Mesenteric fat pad (tissue), 1 donor: ENCODE results near the gene RMI2. TPM values are rescaled to one million over a fixed set of nuclear protein-coding genes. Genes with fewer than 3 reads are reported as not detected.

Experiments
- DNase-seq: peaks from one replicate; pipeline ENCODE4 v3.0.0-alpha.2; 2020; ENCODE audit warnings: low spot score
- total RNA-seq: library from RNA; stranded (reverse); fragmentation: NEBNext Ultra II Directional; extraction: Animal tissue kit (Norgen Biotek cat#: 25700); gene quantifications from one replicate; pipeline ENCODE4 v1.2.1, GENCODE V29; 2021
- donor health status: DM: yes; HTN: yes; CAD: no.

RMI2 gene
- total RNA-seq, 1 donor from 2014 or later = 0.45 TPM

DNA sequence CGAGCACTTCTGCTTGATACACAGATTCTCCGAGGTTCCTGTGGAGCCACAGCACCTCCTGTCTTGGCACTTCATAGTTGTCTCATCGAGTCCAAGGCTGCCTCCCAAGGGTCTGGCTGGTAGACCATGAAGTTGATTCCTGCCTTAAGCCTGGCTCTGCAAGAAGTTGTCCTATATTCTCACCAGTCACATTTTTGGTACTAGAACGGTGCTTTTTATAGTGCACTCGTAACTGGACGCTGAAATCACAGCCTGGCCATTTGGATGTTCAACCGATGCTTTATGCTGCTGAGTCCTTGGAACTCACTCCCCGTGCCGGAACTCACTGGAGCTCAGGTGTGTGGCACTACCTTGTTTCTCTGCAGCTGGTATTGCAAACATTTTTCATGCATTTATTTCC lies 35.6 kb downstream of the RMI2 start:
- no peak for DNase-seq

DNA sequence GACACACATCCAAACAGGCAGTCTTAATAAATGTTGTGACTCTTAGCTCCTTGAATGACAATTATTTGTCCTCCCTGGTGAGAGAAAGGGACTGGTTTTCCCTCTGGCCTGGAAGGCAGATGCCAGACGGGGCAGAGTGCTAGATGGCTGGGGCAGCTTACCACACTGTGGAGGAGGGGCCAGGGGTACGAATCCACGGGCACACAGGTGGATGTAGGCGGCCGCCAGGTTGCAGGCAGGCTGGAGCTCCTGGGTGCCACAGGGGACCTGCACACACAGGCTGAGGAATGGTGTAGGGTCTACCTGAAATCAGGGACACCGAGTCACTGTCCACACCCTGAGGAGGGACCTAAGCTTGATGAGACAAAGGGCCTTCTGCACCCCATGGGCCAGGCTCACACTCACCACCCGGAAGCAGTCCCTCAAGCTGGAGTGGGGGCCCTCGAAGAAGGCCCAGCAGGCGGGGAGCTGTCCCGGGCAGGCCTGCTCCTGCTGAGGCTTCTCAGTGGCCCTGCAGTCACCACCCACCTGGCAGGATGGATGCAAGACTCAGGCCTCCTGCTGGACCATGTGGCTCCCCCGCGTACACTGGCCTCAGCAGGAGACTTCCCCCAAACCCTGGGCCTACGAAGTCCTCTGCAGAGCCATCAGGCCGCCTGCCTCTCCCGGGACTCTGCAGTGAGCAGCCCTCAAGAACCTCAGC lies 38.4 kb downstream of the RMI2 start:
- DNase-seq = no peak

DNA sequence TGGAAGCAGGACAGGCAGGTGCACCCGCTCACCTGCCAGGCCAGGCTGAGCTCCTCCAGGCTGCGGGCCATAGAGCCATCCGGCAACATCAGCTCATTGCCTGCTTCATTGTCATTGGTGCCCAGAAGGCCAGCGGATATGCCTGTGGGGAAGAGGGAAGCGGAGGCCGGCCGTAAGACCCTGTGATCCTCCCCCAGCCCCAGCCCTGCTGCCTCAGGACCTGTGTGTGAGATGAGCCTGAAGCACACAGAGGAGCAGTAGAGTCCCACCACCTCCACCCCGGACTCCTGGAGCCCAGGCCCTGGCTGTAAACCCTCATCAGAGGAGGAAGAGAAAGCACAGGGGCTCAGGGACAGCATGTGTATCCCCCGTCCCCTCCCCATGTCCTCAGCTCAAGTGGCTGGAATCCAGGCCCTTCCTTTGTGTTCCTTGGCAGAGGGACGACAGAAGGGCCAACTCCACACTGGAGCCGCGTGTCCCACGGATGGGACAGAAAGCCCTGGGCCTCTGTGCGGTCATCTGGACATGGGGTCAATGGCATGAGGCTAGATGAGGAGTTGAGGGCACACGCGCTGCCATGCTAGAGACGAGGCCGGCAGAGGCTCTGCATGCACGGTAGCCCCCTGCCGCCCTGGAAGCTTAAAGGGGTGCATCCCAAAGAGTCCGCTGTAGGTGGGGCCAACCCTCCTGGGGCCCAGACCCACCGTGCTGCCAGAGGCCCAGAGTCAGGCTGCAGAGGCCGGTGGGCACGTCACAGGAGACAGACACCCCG lies 39.1 kb downstream of the RMI2 start:
- DNase-seq = no peak

DNA sequence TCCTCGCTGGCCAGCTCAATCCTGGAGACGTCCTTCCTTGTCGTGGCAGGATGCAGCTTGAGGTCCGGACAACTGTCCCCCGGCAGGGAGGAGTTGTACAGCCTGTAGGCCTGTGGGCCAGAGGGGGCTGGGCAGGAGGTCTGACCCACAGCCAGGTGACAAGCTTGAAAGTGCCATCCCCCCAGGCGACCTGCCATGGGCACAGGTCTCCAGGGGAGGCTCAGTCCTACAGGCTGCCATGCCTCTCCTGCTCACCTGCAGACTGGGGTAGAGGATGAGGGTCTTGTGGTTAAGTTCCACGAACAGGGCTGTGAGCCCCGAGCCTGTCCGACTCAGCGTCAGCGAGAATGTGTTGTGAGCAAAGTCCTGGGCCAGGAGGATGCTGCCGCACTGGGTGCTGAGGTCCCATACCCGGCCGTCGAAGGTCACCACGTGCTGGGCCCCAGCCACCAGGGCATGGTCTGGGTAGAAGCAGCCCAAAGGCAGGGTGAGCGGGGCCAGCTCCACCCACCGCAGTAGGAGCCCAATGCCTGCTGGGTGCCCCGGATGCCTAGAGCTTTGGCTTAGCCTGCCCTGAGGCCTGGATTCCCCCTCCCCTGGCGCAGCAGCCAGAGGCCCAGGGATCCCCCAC lies 39.8 kb downstream of the RMI2 start:
- no peak for DNase-seq

DNA sequence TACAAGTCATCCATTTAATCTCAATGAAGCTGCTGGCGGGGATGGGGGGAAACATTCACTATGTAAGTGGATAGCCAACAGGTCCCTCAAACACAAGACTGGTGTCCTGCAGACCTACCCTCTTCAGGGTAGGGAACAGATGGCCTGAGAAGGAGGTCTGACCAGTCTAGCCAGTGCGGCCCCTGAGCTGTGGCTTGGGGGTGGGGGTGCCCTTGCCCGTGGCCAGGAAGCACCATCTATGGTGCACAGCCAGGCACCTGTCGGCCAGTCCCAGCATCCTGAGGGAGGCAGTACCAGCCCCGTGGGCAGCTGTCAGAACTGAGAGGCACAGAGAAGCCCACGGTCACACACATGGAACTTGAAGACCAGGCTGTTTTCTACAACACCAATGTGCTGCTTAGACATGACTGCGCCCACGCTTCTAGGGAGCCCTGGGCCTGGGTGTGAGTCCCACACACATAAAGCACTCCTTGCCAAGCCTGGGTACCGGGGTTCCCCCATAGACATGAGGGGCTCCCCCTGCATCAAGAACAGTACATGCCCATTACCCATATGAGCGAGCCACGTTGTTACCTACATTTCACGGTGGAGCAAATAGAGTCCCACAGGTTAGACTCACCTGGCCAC lies 40.9 kb downstream of the RMI2 start:
- no peak for DNase-seq

DNA sequence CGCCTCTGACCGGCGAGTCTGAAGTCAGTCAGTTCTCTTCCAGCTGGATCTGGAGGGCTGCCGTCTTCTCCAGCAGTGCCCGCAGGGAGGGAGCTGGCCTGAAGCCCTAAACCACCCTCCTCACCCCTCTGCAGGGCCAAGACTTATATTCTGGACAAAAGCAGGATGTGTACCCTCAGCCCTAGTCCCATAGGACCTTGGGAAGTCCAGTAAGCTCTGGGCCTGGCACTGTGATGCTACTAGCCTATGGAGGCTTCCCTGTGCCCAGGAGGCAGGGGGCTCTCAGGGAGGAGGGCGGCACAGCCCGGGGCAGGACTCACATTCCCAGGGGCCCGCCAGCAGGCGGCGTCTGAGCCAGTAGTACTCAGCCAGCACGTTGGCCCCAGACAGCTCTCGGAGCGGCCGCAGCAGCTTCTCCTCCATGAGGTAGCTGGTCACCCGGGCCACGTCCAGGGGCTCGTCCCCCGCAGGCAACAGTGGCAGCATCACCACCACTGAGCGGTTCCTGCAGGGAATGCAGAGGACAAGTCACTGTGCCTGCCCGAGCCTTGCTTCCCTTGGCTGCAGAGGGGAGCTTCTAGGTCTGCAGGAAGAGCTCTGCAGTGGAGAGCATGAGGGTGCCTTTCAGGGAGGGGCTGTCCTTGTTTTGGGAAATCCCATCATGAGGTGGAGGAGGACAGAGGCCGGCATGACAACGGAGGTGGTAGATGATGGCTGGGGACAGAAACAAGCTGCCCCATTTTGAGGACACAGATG lies 41.7 kb downstream of the RMI2 start:
- no peak for DNase-seq

DNA sequence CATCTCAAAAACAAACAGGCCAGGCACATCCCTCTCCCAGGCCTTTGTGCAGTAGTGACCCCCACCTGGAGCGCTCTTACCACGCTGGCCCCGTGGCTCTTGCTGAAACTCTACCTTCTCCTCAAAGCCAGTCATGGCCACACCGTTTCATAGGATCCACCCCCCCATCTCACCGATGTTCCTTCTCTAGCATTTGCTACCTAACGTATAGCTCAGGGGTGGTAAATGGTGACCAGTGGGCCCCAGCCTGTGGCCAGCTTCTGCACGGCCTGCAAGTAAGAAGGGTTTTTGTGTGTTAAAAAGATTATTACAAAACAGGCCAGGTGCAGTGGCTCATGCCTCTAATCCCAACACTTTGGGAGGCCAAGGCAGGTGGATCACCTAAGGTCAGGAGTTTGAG lies 43.8 kb downstream of the RMI2 start:
- DNase-seq = no peak

DNA sequence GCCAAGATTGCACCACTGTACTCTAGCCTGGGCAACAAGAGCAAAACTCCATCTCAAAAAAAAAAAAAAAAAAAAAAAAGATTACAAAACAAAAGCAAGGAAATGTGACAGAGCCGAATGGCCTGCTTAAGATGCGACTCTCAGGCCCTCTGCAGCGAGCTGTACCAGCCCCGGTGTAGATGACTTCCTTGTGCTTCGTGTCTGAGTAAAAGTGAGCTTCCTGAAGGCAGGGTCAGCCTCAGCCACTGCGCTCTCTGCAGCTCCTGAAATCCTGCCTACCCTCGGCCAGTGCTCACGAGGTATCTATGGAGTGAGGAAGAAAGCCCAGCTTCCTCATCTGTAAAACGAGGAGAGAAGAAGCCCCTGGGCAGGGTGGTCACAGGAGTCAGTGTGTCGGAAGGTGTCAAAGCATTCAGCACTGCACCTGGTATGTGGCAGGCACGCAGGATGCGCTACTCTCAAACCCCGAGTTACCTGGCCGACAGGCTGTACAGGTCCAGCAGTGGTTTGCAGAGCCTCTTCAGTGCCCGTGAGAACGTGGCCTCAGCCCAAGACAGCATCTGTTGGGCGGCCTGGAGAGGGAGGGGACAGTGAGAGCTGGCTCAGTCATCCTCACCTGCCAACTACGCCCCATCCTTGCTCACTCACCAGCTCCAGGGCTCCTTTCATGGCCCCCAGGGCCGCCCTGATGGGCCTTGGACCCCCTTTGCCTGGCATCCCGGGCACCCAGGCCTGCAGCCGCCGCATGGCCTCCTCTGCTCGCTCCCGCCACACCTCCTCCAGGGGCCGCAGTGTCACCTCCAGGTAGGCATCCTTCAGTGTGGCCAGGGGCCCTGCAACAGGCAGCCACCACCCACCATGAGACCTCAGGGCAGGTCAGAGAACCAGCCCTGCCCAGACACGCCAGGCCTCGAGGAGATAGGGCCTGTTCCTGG lies 44.6 kb downstream of the RMI2 start:
- DNase-seq = no peak

DNA sequence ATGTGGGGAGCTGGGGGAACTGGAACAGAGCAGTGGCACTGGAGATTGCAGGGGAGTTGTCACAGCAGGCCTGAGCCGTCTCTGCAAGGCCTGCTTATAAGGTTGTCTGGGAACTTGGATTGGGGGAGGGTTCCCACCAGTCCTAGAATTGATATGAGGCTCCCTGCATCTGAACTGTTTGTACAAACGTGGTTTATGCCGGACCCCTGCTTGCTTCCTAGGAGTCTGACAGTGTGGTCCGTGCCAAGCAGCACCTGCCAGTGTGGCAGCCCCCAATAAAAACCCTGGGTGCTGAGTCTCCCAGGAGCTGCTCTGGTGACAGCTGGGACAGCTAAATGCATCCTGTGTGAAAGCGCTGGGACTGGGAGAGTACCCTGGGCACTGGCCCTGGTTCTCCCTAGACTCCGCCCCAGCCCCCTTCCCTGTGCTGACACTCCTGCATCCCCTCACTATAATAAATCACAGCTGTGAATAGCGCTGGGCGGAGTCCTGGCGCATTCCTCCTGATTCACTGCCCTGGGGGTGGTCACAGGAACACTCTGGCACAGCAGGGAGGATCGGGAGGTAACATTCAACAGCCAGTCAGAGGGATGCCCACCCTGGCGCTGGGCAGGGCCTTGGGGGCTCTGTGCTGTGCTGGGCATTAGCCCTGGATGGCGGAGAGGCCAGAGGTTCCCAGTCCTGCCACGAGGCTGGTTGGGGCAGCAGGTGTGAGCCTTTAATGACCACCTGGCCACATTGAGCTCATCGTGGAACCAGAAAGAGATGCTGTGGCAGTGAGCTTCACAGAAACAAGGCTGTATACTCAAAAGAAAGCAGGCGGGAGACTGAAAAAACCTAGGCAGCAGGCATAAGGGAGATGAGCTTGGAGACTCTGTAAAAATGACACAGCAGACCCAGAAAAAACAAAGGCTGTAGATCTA lies 45.6 kb downstream of the RMI2 start:
- DNase-seq = no peak

DNA sequence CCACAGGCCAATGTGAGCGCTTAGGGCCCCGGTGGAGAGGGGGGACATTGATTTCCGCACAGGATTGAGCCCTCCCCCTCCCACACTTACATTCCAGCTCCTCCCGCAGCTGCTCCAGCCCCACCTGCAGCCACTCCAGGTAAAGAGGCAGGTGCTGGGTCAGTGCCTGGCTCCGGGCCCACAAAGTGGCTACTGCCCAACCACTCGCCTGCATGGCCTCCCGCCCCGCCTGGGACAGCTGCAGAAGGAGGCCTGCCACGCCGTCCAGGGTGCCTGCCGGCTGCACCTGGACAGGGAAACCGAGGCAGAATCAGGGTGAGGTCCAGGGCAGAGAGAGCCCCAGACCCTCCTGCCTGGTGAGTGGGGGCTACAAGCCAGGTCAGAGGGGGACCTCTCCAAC lies 46.3 kb downstream of the RMI2 start:
- no peak for DNase-seq

DNA sequence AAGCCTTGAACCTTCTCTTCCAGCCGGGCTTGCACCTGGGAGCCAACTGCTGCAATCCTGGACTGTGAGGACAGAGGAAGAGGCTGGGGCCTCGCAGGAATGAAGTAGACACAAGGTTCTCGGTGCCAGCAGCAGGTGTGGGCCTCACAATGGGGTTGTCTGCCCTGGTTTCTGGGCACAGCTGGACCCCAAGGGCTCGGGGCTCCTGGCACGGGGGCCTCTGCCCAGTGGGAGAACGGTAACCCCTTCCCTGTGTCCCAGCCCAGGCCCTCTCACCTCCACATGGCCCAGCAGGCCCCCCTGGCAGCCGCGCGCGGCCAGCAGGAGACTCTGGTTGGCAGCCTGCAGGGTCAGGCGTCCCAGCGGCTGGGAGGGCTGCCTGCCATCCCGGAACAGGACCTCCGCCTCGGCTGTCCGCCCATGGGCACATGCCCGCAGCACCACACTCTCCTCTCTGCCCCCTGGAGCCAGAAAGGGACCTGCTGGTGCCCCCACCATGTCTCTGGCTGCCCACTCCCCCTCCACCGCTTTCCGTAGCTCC lies 46.9 kb downstream of the RMI2 start:
- no peak for DNase-seq

DNA sequence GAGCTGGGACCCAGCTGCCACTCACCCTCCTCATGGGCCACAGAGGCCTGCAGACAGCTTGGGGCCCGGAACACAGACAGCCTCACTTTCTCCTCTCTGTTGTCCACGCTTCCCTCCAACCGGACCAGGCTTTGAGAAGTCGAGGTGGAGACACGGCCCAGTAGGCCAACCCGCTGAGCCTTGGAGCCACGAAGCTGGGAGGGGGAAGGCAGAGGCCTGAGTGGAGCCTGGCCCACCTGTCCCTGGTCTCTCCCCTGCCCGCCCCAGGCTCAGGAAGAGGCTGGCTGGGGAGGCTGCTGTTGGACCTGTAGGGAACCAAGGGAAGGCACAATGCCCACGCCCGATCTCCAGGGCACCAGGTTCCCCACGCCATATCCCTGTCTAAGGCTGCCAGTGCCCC lies 48.1 kb downstream of the RMI2 start:
- no peak for DNase-seq

DNA sequence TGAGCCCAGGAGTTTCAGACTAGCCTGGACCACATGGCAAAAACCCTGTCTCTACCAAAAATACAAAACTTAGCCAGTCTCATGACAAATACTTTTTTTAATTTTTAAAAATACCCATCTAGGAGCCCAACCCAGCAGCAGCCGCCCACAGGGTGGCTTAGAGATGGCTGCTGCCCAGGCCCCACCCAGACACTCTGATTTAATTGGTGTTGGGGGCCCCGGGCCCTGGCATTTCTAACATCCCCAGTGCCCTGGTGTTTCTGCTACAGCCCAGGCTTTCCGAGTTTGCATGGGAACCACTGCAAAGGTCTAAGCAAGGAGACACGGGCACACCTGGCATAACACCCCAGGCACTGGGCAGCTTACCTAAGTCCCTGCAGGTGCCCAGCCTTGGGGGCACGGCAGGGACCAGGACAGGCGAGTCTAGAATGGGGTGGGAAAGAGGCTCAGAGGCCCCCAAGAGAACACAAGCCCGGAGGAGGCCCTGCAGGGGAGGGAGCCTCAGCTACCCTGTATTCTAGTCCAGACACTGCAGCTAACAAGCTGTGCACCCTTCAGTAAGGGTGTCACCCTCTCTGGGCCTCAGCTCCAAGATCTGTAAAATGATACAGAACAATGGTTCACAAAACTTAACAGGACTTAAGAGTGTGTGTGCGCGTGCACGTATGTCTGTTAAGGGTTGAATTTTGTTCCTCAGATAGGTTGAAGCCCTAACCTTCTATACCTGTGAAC lies 48.8 kb downstream of the RMI2 start:
- no peak for DNase-seq

DNA sequence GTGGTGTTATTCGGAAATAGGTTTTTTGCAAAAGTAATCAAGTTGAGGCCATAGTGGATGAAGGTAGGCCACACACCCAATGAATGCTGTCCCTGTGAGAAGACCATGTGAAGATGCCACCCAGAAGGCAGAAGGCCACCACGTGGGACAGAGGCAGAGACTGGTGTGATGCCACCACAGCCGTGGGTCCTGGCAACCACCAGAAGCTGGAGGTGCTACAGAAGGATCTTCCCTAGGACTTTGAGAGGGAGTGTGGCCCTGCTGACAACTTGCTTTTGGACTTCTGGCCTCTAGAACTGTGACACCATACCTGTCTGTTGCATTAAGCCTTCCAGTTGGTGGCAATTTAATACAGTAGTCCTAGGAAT lies 49.3 kb downstream of the RMI2 start:
- DNase-seq = no peak

DNA sequence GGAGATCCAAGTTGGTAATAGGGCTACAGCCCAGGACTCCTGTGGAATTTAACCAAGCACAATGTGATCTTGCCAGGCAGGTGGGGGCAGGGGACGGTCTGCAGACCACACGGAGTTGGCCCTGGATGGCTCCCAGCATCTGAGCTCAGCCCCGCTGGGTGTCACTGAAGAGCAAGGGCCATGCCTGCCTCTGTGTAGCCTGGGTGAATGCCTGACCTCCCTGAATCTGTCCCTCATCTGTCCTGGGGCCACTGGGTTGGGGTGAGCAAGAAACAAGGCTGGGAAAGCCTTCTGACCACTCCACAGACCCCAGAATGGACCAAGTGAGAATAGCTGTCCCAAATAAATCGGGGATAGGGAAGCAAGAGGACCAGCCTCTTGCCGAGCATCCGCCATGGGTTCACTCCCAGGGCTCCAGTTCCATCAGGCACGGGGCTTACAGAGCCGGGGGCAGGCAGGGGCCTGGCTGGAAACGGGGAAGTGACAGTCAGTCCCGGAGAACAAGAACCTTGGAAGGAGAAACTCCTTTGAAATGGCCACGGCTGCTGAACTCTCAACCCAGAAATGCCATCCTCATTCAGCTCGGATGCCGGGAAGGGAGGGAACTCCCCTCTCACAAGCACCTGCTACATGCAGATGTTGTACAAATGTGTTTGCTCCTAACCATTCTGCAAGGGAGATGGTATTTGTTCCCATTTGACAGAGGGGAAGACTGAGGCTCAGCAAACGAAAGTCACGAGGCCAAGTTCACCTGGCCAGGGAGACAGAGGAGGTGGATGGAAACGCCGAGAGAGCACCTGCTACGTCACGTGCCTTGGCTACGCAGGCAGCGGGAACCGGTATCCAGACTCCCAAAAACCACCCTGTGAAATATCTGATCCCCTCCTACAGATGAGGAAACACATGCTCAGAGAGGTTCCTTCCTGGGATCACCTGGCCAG lies 50.0 kb downstream of the RMI2 start:
- DNase-seq = no peak

DNA sequence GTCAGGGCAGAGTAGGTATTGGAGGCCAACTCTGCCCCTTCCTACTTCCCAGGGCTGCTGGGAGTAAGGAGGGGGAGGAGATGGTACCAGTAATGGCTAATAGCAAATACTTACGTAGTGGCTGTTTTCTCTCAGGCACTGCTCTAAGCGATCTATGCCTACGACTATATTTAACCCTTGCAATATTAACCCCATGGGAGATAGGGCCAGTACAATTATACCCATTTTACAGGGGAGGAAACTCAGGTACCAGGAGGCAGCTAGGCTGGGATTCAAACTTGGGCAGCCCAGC lies 50.6 kb downstream of the RMI2 start:
- DNase-seq = no peak
